ENCODE measurements around the gene EIF5B.

GRCh38 chr2:99377879-99378278, 40.7 kb downstream of the EIF5B start:
- TF ChIP-seq, protein P1, sequence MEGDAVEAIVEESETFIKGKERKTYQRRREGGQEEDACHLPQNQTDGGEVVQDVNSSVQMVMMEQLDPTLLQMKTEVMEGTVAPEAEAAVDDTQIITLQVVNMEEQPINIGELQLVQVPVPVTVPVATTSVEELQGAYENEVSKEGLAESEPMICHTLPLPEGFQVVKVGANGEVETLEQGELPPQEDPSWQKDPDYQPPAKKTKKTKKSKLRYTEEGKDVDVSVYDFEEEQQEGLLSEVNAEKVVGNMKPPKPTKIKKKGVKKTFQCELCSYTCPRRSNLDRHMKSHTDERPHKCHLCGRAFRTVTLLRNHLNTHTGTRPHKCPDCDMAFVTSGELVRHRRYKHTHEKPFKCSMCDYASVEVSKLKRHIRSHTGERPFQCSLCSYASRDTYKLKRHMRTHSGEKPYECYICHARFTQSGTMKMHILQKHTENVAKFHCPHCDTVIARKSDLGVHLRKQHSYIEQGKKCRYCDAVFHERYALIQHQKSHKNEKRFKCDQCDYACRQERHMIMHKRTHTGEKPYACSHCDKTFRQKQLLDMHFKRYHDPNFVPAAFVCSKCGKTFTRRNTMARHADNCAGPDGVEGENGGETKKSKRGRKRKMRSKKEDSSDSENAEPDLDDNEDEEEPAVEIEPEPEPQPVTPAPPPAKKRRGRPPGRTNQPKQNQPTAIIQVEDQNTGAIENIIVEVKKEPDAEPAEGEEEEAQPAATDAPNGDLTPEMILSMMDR (IDR thresholded peaks at IDR 0.05 in 4 of 5, conservative IDR thresholded peaks at IDR 0.05 in 1 of 5): no peak
- TF ChIP-seq POLR2A (IDR thresholded peaks at IDR 0.05): no peak

Measured in gastrocnemius medialis (tissue), 4 donors.